ENCODE measurements around the gene MAN1C1.
"Not testable (repeated sequence)": the region's sequence is repeated elsewhere in the genome, so short reads cannot be mapped to it uniquely, and the experiment has no call there.

Gene MAN1C1

DNA sequence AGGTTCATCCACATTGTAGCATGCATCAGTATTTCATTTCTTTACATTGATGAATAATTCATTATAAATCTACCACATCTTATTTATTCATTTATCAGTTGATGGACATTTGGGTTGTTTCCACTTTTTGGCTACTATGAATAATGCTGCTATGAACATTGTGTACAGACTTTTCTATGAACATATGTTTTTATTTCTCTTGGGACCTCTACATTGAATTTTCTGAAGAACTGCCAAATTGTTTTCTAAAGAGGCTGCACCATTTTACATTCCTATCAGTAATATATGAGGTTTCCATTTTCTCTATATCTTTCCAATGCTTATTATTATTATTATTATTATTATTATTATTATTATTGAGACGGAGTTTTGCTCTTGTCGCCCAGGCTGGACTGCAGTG is 102.1 kb downstream of the MAN1C1 start:
- peak; percentile 35 for DNase-seq

- no peak for DNase-seq
Measured at GRCh38 chr1:25720624-25721023, 104.0 kb downstream of the MAN1C1 start.

DNA sequence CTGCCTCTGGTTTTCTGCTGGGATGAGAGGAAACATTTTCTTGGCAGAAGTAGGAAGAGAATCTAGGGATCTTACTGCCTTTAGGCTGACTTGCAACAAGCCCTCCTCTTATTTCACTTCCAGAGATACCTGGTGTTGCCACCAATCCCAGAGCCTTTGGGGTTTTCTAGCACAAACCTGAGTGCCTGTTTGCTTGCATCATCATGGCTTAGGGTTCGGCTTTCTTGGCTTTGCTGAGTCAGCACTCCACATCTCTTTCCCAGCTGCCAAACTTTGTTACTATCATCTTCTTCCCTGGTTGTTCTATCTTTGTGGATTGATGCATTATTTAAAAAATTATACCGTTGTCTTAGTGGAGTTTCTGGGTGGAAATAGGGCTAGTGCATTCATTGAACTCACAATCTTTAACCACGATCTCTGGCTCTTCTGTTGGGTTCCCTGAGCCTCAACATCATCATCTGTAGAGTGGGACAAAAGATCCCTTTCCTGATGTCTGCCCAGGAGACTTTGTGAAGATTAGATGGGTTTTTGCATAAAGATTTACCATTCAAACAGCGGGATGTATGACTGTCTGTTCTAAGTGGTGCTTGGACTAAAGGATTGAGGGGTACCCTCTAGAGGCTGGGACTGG is 106.8 kb downstream of the MAN1C1 start:
- DNase-seq, result no peak

DNA sequence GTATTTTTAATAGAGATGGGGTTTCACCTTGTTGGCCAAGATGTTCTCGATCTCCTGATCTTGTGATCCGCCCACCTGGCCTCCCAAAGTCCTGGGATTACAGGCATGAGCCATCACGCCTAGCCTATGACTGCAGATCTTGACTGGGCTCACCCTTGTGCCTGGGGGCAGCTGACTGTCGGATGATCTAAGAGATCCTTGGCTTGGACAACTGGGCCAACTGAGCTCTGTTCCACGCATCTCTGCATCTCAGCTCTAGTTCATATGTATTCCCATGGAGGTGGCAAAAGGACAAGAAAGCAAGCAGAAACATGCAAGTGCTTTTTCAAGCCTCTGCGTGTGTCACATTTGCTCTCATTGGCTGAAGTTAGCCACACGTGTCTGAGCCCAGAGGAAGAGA is 107.6 kb downstream of the MAN1C1 start:
- no peak for DNase-seq

GRCh38 chr1:25724966-25725365 is 108.4 kb downstream of the MAN1C1 start:
- DNase-seq, result no peak

GRCh38 chr1:25725482-25725881 is 108.9 kb downstream of the MAN1C1 start:
- no peak for DNase-seq

- DNase-seq, result no peak
Measured at GRCh38 chr1:25727088-25727487, 110.5 kb downstream of the MAN1C1 start.

- DNase-seq, result peak; percentile 32
Measured at GRCh38 chr1:25727635-25728286, 111.2 kb downstream of the MAN1C1 start.

- DNase-seq, result no peak
Measured at GRCh38 chr1:25728301-25728935, 111.8 kb downstream of the MAN1C1 start.

- DNase-seq, result no peak
Measured at GRCh38 chr1:25729045-25729444, 112.5 kb downstream of the MAN1C1 start.

GRCh38 chr1:25729790-25730644 is 113.4 kb downstream of the MAN1C1 start:
- no peak for DNase-seq

DNA sequence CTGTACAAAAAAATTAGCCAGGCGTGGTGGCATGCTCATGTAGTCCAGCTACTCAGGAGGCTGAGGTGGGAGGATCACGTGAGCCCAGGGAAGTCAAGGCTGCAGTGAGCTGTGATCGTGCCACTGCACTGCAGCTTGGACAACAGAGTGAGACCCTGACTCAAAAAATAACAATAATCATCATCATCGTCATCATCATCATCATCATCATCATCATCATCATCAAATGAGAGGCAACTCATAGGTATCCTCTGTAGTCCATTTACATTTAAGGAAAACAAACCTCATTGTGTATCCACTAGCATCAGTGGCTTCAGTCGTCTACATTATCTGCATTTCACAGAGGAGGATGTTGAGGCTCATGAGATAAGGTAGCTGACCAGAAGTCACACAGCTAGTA is 114.6 kb downstream of the MAN1C1 start:
- DNase-seq, result no peak

DNA sequence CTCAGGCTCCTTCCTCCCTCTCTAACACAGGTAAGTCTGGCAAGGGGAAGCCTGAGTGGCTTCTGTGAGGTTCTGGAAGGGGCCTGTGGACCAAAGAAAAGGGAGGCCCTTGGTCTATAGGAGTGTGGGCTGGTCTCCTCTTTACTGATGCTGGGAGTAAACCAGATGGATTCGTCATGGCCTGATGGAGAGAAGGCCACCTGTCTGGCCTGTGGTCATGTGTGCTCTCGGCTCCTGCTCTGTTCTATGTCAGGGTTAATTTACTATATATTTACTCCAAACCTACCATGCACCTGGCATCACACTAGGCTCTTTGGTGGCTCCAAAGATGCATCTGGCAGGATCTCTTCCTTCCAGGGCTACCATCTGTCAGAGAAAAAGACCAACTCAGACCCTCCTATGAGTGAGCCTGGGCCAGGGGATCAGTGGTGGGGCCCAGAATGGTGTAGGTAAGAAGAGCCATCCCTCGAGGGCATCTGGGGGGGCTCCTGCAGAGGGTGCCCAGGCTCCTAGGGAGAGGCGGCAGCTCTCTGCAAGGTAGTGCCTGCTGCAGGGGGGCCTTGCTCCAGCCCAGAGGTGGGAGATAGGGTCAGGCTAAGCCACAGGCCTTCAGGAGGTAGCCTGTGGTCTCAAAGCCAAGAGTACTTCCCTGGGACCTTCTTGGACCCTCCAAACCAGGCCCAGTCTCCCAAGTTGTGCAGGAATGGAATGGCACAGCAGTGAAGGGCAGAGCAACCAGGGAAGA is 115.2 kb downstream of the MAN1C1 start:
- DNase-seq, result no peak

DNA sequence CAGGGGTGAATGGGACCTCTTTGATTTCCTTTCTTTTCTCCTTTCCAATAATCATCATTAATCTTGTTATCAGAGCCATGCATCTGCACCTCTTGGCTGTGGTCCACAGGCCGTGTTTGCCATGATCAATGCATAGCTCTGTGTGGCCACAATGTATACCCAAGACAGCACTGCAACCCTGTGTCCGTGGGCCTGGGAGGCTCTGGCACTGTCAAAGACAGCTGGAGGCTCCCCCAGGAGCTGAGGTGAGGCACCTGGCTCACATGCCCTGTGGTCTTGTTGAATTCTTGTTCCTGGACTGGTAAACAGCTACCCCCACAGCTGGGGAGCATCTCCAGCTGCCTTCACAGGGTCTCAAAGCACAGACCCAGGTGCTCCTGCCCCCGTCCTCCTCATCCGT is 116.2 kb downstream of the MAN1C1 start:
- no peak for DNase-seq

GRCh38 chr1:25733271-25733670 is 116.7 kb downstream of the MAN1C1 start:
- no peak for DNase-seq

DNA sequence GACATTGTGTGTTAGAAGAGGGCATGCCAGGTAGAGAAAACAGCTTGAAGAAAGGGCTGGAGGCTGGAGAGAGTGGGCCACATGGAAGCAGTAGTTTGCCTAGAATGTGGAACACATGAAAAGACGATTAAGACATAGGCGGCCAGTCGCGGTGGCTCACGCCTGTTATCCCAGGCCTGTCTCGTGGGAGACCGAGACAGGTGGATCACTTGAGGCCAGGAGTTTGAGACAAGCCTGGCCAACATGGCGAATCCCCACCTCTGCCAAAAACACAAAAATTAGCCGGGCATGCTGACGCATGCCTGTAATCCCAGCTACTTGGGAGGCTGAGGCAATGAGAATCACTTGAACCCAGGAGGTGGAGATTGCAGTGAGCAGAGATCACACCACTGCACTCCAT is 118.4 kb downstream of the MAN1C1 start:
- not testable (repeated sequence) for DNase-seq

DNA sequence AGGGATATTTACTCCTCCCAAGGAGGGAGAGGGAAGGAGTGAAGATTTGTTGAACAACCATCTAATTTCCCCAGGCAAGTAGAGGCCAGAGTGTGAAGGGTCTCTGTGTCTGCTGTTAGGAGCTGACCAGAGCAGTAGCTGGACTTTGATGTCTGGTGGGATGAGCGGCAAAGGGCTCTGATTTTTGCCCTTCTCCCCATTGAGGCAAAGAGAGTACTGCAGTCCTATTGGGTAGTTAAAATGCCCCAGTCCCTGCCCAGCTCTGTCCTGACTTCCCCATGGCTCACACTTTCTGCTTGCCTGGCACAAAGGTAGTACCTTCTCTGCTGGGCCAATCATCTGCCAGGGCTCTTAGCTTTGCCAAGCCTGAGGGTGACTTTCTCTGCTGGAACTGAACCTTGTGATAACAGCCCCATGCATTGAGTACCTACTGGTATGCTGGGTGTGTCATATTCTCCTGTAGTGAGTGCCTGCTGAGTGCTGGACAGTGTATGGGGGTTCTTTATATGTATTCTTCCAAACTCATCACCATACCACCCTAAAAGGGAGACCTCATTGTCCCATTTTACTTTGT is 119.5 kb downstream of the MAN1C1 start:
- no peak for DNase-seq

- no peak for DNase-seq
Measured at GRCh38 chr1:25737130-25737529, 120.5 kb downstream of the MAN1C1 start.

GRCh38 chr1:25738499-25738898 is 121.9 kb downstream of the MAN1C1 start:
- no peak for DNase-seq

GRCh38 chr1:25739341-25739740 is 122.8 kb downstream of the MAN1C1 start:
- DNase-seq, result no peak

DNA sequence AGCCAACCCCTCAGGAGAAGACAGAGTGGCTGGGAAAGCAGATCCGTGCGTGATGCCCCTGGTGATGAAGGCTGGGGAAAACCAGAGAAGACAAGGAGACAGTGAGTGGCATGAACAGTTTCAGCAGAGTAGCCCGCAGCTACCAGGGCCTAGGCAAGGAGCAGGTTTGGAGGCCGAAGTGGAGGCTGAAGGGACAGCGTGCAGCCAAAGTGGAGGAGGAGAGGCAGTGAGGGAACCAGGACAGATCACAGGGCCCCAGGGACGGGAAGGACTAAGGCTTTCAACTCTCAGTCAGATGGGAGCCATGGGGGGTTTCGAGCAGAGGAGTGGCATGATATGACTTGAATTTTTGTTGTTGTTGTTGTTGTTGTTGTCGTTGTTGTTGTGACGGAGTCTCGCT is 123.5 kb downstream of the MAN1C1 start:
- DNase-seq, result no peak

- DNase-seq, result no peak
Measured at GRCh38 chr1:25742316-25742715, 125.7 kb downstream of the MAN1C1 start.

Measured in fibroblast of skin of abdomen (primary cell).